Ureter (tissue), 1 donor: Measurements from ENCODE around the gene ABAT. TPM values are rescaled to one million over a fixed set of nuclear protein-coding genes. Genes with fewer than 3 reads are reported as not detected.

ENCODE experiments used
- DNase-seq: peaks from one replicate; pipeline ENCODE4 v3.0.0-alpha.2; 2020; ENCODE audit warnings: low spot score
- total RNA-seq: library from RNA; stranded (reverse); gene quantifications from one replicate; pipeline ENCODE4 v1.2.4, GENCODE V29; 2023
- donor health status: DM: yes; HTN: yes; CAD: no.

ABAT gene
- total RNA-seq, 1 donor from 2014 or later: 29.9 TPM

- no peak for DNase-seq
Observed at GRCh38 chr16:8816967-8817655, 142.7 kb downstream of the ABAT start.

GRCh38 chr16:8818504-8819270 is 144.3 kb downstream of the ABAT start:
- no peak for DNase-seq

- no peak for DNase-seq
Observed at GRCh38 chr16:8819411-8820034, 145.1 kb downstream of the ABAT start.

GRCh38 chr16:8822403-8822802 is 148.0 kb downstream of the ABAT start:
- DNase-seq: no peak

- DNase-seq: no peak
Observed at GRCh38 chr16:8826278-8826879, 152.0 kb downstream of the ABAT start.

GRCh38 chr16:8828541-8829165 is 154.2 kb downstream of the ABAT start:
- DNase-seq: no peak

GRCh38 chr16:8831450-8831849 is 157.0 kb downstream of the ABAT start:
- DNase-seq: no peak

GRCh38 chr16:8831871-8832716 is 157.7 kb downstream of the ABAT start:
- DNase-seq: no peak

GRCh38 chr16:8832717-8833105 is 158.3 kb downstream of the ABAT start:
- no peak for DNase-seq

Other genes starting within 250 kb of the ABAT start
- gene TMEM114, start 84.1 kb upstream of the ABAT start, total RNA-seq: not detected
- gene METTL22, start 52.9 kb upstream of the ABAT start, total RNA-seq: 35.7 TPM
- gene TMEM186, start 123.0 kb downstream of the ABAT start, total RNA-seq: 7.2 TPM
- 70.1 TPM for gene PMM2, start 123.2 kb downstream of the ABAT start, total RNA-seq
- 43.6 TPM for gene CARHSP1, start 194.4 kb downstream of the ABAT start, total RNA-seq
- not detected for gene LITAFD, start 207.7 kb downstream of the ABAT start, total RNA-seq